NCI-H1048 (cell line): ENCODE data around the gene MROH8.

Experiments used
- DNase-seq: peaks from one replicate; lab custom pipeline; 2025; lab: John Stamatoyannopoulos, UW

MROH8 gene

DNA sequence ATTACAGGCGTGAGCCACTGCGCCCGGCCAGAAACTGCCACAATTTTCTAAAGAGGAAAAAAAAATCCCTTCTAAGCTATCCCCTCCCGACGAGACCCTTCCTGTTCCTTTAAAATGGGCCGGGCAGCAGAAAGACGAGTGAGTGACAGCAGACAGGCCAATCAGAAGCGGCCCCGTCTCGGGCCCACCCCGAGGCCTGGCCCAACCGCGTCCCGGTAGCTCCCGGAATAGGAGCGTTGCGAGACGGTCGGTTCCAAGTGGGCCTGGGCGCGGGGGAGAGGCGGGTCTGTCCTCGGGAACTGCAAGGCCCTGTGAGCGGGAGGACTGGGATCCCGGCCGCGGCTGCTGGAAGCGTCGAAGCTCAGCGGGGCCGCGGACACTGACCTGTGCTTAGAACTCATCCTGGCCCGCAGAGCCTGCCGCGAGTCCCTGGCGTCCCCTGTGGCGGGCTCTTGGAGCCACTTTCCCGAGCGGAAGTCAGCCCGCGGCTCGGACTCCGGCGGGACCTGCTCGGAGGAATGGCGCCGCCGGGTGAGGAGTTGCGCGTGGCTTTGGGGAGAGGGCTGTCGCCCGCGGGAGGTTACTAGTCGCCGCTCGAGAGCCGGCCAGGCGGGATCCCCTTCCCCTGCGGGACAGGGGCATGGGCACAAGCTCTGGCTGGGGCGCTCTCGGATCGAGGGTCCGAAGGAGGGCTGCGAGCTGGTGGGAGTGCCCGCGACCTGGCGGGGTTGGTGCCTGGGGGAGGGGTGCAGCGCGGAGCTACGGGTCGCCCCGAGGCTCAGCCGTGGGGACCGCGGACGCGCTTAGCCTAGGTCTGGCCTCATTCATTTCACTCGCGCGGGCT lies at the start of gene MROH8, which contains the start of gene RPN2:
Gene MROH8, minus strand, starts transcription at position 710 of the 844 bp plus-strand sequence.
Gene RPN2, plus strand, starts transcription at position 492 of the 844 bp plus-strand sequence. Its CDS starts 27 bp downstream, at position 519.
- peak; percentile 90 for DNase-seq

GRCh38 chr20:37228656-37229055 lies 49.3 kb upstream of the MROH8 start:
- DNase-seq, result no peak

DNA sequence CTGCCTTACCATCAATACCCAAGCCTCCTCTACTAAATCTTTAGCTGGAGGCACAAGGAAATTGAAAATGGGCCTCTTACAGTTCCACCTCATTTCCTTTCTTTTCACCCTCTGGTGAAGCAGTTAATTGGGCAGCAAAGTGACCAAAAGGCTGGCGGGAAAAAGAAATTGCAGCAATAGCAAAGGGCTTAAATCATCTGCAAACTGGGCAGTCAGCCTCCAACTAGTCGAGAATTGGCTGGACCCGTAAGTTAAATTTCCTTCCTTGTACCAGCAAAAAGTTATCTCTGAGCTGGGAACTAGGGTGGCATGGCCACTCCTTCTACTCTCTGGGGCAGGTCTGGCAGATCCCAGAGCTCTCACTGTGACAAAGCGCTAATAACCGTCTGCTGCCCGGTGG lies 48.7 kb upstream of the MROH8 start:
- DNase-seq, result no peak

DNA sequence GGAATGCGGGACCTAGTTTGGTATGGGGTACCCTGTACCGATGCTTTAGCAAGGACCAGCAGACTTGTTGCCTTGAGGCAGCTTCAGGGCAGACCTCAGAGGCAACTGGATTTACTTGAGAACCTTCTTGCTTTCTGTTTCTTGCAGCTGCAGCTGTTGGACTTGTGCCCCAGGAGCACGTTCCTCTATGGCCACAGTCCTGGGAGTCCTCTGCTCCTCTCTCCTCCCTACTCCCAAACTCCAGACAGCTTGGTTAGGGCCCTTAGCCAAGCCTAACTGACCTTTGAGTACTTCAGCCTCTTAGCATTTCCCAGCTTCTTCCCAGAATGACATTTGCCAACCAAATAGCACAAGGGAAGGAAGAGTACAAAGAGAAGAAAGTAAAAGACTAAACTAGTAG lies 47.5 kb upstream of the MROH8 start:
- no peak for DNase-seq

- no peak for DNase-seq
These were observed 45.8 kb upstream of the MROH8 start for GRCh38 chr20:37225146-37225545.

DNA sequence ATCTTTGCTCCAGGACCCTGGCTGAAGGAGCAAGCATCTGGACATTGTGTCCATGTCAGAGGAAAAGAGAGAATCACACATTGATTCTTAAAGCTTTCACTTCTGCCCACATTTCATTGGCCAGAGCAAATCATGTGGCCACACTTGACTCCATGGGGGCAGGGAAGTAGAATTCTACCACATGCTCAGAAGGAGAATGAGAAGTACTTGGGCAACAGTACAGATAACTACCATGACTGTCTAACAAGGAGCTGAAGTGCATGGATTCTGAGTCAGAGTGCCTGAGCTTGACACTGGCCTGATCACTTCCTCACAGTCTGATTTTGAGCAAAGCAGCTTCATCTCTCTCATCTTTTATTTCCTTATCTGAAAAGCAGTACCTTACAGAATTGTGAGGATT lies 43.7 kb upstream of the MROH8 start:
- DNase-seq, result no peak

DNA sequence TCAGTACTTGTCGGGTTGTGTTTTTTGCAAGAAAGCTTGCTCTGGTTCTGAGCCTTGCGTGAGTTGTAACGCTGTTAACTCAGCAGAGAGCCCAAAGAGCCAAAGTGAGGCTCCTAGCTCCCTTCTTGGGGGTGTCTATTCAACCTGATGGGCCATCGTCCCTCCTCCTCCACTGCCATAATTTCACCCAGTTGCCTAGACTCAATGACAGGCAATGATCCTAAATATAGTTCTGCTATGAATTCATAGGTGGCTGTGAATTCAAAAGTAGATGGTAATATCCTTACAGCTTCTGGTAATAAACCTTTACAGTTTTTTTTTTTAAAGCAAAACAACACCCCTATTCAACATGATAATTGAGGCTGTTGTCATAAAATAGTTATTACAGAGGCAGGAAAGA lies 42.7 kb upstream of the MROH8 start:
- no peak for DNase-seq

DNA sequence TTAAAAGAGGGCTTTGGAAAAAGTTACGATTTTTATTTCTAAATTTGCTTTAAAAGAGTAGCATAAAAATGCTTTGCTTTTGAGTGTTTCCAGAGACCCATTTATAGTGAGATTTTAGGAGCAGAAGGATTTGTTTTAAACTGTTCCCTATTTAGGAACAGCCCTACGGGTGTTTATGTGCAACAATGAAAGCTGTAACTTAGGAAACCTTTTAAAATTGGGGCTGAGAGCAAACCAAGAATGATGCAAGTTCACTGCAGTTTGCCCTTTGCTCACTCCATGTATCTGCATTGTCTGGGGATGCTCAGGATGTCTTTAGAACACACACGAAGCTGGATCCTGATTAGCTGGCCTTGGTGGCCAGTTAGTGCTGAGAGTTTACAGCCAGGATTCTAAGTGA lies 41.4 kb upstream of the MROH8 start:
- DNase-seq, result no peak

DNA sequence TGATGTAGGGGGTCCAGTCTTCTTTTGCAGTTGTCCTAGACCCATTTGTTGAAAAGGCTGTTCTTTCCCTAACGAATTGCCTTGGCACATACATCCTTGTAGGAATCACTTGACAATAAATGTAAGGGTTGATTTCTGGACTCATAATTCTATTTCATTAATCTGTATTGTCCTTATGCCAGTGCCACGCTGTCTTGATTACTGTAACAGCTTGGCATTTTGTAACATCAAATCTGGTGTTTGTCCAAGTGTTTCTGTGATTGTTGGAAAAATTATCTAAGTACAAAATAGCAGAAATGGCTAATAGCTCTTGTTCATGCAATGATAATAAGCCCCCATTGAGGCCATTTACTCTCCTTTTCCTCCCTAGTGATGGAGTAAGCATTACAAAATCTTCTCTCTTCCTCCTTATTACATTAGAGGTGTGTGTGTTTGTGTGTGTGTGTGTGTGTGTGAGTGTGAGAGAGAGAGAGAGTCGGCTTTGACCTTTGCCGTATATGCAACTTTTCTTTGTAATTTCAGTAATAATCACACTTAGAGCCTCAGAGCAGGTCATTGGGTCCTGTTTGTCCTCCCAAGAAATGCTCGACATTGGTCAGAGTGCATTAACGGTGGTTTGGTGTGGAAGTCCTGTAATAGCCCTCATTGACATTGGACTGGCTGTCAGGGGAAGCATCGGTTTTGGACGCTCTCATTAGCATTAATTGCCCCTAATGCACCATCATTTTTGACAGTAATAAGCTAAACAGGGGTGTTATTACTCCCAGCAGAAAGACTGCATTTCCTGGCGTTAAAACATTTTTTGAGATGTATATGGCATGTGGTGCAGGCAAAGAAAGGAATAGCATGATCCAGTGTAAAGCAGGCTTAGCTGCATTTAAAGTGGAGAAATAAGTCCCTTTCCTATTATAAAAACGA lies 40.7 kb upstream of the MROH8 start:
- no peak for DNase-seq

GRCh38 chr20:37218976-37219375 lies 39.6 kb upstream of the MROH8 start:
- DNase-seq, result no peak

GRCh38 chr20:37218441-37218840 lies 39.1 kb upstream of the MROH8 start:
- no peak for DNase-seq

DNA sequence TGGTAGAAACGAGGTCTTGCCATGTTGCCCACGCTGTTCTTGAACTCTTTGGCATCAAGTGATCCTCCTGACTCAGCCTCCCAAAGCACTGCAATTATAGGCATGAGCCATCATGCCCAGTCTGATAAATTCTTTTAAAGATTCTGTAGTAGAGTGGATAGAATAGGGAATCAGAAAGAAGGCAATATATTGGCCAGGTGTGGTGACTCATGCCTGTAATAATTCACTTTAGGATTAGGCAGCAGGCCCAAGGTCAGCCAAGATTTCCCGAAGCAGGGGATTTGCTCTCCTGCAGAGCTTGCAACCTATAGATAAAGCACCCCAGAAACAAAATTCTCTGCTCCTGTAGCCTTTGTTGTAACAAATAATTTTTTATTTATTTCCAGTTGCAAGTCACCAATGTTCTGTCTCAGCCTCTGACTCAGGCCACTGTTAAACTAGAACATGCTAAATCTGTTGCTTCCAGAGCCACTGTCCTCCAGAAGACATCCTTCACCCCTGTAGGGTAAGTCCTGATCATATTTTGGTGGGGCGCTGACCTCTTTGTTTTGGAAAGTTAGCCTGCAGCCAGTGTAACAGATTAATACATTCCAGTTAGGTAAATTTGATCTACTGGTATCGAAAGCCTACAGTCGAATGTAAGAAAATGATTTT lies 30.4 kb upstream of the MROH8 start:
- DNase-seq, result no peak

GRCh38 chr20:37209193-37209592 lies 29.8 kb upstream of the MROH8 start:
- no peak for DNase-seq

GRCh38 chr20:37207171-37207570 lies 27.8 kb upstream of the MROH8 start:
- DNase-seq, result no peak

- DNase-seq, result no peak
These were observed 26.4 kb upstream of the MROH8 start for GRCh38 chr20:37205794-37206193.

- DNase-seq, result no peak
These were observed 25.8 kb upstream of the MROH8 start for GRCh38 chr20:37205130-37205529.

- DNase-seq, result no peak
These were observed 24.7 kb upstream of the MROH8 start for GRCh38 chr20:37204056-37204455.

DNA sequence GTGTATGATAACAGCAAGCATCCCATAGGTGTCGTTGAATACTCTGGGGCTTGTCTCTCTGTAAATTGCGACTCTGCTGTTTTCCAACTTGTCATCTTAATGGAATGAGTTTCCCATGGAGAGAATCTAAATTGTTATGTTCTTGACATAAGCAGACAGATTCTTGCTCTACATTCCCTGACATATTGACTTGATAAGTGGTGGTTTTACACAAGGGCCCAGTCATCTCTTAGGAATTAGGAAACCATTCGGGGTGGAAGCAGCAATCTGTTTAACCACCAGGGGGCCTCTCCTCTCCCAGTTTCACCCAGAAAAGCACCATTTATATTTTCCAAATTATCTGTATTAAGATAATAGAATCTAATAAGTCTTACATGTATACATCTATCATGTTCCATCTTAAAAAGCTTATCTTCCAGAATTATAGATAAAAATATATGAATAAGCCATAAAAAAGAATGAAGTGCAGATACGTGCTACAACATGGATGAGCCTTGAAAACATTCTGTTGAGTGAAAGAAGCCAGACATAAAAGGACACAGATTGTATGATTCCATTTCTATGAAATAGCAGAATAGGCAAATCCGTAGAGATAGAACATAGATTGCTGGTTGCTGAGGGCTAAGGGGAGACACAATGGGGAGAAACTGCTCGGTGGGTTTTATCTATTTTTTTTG lies 23.1 kb upstream of the MROH8 start:
- no peak for DNase-seq

DNA sequence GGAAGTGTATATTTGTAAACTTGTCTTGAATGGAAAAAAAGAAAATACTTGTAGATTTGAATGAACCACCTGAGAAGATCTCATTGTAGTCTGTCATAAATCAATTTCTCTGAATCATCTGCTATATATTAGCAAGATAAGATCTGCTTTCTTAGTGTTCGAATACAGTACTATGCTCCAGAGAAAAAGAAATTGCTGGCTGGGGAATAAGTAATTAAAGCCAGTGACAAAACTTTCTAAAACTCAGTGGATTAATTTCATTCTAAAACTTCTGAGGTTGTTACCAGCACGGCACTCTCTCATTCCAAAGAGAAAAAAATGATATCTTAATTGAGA lies 22.4 kb upstream of the MROH8 start:
- no peak for DNase-seq

GRCh38 chr20:37200926-37201826 lies 21.8 kb upstream of the MROH8 start:
- DNase-seq, result no peak

- no peak for DNase-seq
These were observed 21.0 kb upstream of the MROH8 start for GRCh38 chr20:37200376-37200775.
